Central memory CD8-positive, alpha-beta T cell (primary cell): ENCODE results near the gene NGLY1.

Experiments used
- ATAC-seq: fragments of 150-1000 bp; cut with Tn5 transposase; replicated peaks from 2 replicates; pipeline ENCODE4 v1.10.0; 2022; ENCODE audit warnings: mild to moderate bottlenecking, moderate FRiP score, moderate number of reproducible peaks; ENCODE audit not compliant: poor library complexity, severe bottlenecking; ENCODE audit errors: extremely low read depth
- DNase-seq, 2 donors: peaks; one replicate each; pipeline ENCODE4 v3.0.0; 2021; ENCODE audit warnings: low spot score in 2 of 2
- H3K27ac Mint-ChIP-seq: one replicate; pipeline ENCODE4 v1.8.0; 2022; ENCODE audit warnings: low read depth, mild to moderate bottlenecking, moderate library complexity, mixed read lengths
- H3K27me3 Mint-ChIP-seq: one replicate; pipeline ENCODE4 v1.8.0; 2022; ENCODE audit warnings: mixed read lengths
- H3K36me3 Mint-ChIP-seq: one replicate; pipeline ENCODE4 v1.8.0; 2022; ENCODE audit warnings: mild to moderate bottlenecking, moderate library complexity, mixed read lengths; ENCODE audit not compliant: insufficient read depth
- H3K4me1 Mint-ChIP-seq: one replicate; pipeline ENCODE4 v1.8.0; 2022; ENCODE audit warnings: mixed read lengths
- H3K4me3 Mint-ChIP-seq: one replicate; pipeline ENCODE4 v1.8.0; 2022; ENCODE audit warnings: mild to moderate bottlenecking, moderate library complexity, mixed read lengths
- H3K9me3 Mint-ChIP-seq: one replicate; pipeline ENCODE4 v1.8.0; 2022; ENCODE audit warnings: mixed read lengths

Gene NGLY1

DNA sequence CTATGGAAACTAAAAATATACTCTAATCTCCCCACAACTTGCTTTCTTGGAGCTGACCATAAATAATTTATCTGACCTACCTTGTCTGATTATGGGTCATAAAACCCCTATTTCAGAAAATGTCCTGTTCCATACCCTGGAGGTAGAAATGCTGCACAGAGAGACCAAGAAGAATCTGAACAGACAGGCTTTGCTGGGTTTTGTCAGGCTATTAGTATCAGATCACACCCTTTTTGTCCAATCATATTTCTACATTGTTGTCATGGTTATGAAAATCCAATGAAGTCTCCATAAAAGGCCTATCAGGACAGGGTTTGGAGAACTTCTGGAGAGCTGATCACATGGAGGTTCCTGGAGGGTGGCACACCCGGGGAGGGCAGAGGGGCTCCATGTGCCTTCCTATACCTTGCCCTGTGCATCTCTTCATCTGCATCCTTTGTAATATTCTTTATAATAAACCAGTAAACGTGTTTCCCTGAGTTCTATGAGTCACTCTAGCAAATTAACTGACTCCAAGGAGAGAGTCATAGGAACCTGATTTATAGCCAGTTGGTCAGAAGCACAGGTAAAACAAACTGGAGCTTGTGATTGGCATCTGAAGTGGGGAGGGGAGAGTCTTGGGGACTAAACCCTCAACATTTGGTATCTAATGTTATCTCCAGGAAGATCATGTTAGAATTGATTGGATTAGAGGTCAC is 58.1 kb downstream of the NGLY1 start:
- H3K36me3 Mint-ChIP-seq: peaks cover 25% of the 10 kb centered on the region
- H3K27me3 Mint-ChIP-seq: no peaks in the 10 kb centered on the region
- H3K9me3 Mint-ChIP-seq: no peaks in the 10 kb centered on the region
- no peak overlapping the region for H3K4me3 Mint-ChIP-seq
- H3K27ac Mint-ChIP-seq: no peak overlapping the region
- ATAC-seq: no peak
- DNase-seq: no peak
- H3K4me1 Mint-ChIP-seq: no peaks in the 10 kb centered on the region

DNA sequence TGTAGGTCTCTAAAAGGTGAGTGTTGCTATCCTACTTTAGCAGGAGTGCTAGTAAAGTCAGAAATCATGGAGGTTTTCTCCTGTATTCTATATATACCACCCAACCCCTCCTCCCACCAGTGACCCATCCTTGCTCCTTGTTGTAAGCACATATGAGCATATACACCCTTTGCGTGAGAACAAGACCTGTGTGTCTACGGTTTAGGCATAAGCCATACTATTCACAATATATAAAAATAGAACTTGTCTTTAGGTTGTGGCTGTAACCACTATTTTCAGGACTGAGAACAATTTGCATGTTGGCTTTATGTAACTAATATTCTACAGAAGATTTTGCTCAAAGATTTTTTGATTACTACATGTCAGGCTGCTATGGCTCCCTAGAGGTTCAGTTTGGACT is 59.4 kb downstream of the NGLY1 start:
- no peak for DNase-seq
- no peak for ATAC-seq
- peaks cover 15% of the 10 kb centered on the region for H3K36me3 Mint-ChIP-seq
- no peak overlapping the region for H3K27ac Mint-ChIP-seq
- H3K9me3 Mint-ChIP-seq: no peaks in the 10 kb centered on the region
- no peaks in the 10 kb centered on the region for H3K4me1 Mint-ChIP-seq
- no peaks in the 10 kb centered on the region for H3K27me3 Mint-ChIP-seq
- H3K4me3 Mint-ChIP-seq: no peak overlapping the region

DNA sequence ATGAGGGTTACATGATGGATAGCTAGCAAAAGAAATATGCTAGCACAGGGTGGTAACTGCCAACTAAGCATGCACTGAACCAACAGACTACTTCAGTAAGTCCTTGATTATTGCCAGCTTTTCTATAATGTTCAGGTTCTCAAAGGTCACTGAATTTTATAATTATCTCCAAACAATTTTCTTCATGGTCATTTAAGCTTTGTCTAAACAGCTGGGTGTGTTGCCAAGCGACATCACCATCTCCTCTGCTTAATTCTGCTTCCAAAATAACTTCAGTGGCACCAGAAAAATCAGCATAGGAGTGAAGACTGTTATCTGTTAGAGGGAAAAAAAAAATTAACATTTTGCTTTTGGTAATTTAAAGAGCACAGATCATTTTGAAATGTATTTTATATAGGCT is 63.9 kb downstream of the NGLY1 start:
- Mint-ChIP-seq H3K9me3 (no peaks in the 10 kb centered on the region), H3K4me3 (no peak overlapping the region), H3K27me3 (no peaks in the 10 kb centered on the region), H3K27ac (no peak overlapping the region), H3K4me1 (no peaks in the 10 kb centered on the region), H3K36me3 (peaks cover 4% of the 10 kb centered on the region)
- ATAC-seq (no peak), DNase-seq (no peak)

DNA sequence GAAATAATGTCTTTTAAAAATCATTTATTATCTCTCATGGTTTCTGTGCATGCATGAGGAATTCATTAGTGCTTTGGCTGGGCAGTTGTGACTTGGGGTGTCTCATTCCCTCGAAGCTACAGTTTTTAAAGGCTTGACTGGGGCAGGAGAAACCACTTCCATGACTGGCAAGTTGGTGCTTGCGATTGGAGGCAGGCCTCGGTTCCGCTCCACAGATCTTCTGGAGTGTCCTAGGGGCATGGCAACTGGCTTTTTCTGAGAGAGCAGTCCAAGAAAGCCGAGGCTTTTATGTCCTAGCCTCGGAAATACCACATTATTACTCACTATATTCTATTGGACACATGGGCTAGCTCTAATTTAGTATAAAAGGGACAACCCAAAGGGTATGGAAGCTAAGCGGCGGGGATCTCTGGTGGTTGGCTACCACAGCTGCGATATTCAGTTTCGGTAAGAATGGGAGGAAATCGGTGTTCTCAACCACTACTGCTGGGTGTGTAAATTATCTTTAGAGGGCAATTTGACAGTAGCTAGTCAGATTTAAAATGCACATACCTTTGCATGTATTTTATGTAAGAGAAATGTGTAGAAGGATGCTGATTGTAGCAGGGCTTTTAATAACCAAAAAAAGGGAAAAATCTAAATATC is 69.8 kb downstream of the NGLY1 start:
- DNase-seq: no peak
- no peak overlapping the region for H3K27ac Mint-ChIP-seq
- H3K4me1 Mint-ChIP-seq: no peaks in the 10 kb centered on the region
- H3K9me3 Mint-ChIP-seq: no peaks in the 10 kb centered on the region
- no peak overlapping the region for H3K4me3 Mint-ChIP-seq
- peaks cover 4% of the 10 kb centered on the region for H3K36me3 Mint-ChIP-seq
- peaks cover 12% of the 10 kb centered on the region for H3K27me3 Mint-ChIP-seq
- no peak for ATAC-seq

DNA sequence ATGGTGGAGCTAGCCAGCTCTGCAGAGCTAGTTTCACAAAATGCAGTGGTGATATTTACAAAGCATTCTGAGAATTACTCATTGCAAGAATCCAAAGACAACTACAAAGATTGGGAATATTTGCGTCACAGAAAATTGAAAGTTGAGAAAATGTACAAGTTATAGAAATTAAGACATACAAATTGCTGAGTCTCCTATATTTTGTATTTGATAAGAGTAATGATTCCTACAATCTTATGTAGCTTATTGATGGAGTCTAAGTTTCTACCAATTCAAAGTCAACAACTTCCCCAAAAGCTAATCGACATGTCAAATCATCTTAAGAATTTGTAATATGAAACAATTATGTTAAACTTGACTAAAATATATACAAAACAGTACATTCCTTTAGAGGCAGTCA is 72.2 kb downstream of the NGLY1 start:
- DNase-seq (no peak), ATAC-seq (no peak)
- peaks cover 36% of the 10 kb centered on the region for H3K27me3 Mint-ChIP-seq
- H3K36me3 Mint-ChIP-seq: no peaks in the 10 kb centered on the region
- no peaks in the 10 kb centered on the region for H3K4me1 Mint-ChIP-seq
- no peak overlapping the region for H3K27ac Mint-ChIP-seq
- H3K9me3 Mint-ChIP-seq: no peaks in the 10 kb centered on the region
- no peak overlapping the region for H3K4me3 Mint-ChIP-seq

DNA sequence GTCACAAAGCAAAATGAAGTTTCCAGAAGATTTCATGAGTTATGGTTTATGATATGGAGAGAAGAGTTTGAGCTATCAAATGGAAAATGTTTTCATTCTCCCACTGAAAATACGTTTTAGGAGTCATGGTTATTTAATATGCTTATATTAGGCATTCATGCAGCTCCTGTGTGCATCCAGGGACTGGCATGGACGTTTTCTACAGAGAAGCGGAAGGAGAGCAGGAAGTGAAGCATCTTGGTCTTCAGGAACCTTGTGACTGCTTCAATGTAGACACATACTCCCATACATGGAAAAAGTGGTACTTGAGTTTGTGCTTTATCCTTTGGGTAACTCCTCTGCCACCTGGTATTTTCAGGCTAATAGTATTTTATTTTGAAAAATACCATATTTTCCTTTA is 75.2 kb downstream of the NGLY1 start:
- DNase-seq: no peak
- Mint-ChIP-seq H3K27ac (no peak overlapping the region), H3K36me3 (no peaks in the 10 kb centered on the region), H3K4me3 (no peak overlapping the region), H3K4me1 (no peaks in the 10 kb centered on the region), H3K27me3 (peaks cover 66% of the 10 kb centered on the region), H3K9me3 (no peaks in the 10 kb centered on the region)
- ATAC-seq: no peak

DNA sequence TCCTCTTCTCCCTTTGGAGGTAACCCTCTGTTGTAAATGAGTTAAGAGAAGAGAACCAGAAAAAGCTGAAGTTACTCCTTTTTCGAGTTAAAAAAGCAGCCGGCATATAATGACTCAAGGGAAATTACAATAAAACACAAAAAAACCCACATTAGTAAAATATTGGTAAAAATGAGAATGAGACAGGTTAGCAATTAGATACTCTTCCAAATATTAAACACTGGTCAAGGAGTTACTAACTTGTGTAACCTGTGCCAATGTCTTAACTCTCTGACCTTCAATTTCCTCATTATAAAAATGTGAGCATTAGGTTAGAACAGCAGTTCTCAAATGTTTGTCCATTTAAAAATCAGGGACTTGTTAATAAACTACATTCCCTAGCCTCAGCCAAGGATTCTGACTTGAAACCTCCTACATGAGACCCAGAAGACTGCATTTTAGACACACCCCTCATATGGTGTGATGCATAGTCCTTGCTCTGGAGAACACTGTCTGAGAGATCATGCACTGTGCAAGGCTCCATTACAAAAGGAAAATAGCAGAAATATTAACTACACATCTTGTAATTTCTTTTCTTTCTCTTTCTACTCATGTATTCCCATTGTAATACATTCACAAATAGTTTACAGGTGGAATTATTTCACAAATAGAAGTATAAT is 75.8 kb downstream of the NGLY1 start:
- Mint-ChIP-seq H3K4me3 (no peak overlapping the region), H3K9me3 (no peaks in the 10 kb centered on the region), H3K27me3 (peaks cover 73% of the 10 kb centered on the region), H3K4me1 (no peaks in the 10 kb centered on the region), H3K27ac (no peak overlapping the region), H3K36me3 (no peaks in the 10 kb centered on the region)
- DNase-seq (no peak), ATAC-seq (no peak)

DNA sequence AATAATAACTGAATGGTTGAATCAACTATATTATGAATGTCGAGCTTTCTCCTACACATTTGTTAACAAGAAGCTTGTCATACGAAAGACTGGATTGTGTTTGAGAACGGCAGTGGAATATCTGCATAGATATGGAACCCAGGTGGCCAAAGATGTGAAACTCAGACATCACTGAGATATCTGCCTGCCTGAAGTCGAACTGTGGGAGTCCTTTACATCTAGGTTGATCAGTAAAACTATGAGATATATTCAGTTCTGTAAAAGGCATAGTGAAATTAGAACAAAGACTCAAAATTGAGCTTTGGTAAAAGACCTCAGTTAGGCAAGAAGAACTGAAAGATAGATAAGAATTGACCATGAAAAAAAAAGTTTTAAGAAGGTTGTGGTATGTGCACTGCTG is 77.0 kb downstream of the NGLY1 start:
- Mint-ChIP-seq H3K36me3 (no peaks in the 10 kb centered on the region), H3K9me3 (no peaks in the 10 kb centered on the region), H3K27me3 (peaks cover 82% of the 10 kb centered on the region), H3K27ac (no peak overlapping the region), H3K4me1 (no peaks in the 10 kb centered on the region), H3K4me3 (no peak overlapping the region)
- ATAC-seq (no peak), DNase-seq (no peak)

DNA sequence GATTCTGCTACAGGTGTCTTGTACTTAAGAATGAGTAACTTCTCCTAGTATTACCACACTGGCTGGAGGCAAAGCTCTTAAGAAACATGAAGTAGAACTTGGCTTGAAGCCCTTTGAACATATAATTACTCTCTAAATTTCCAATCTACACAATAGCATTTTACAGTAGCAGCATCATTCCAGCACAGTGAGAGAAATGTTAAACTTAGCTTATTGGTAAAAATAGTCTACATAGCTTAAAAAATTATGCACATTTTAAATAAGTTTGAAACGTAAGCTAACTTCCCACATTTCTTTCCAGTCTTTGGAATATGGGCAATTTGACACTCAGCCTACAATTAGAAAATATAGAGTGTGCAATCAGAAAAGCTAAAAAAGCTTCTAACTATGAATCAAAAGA is 85.7 kb downstream of the NGLY1 start:
- H3K36me3 Mint-ChIP-seq: no peaks in the 10 kb centered on the region
- no peak for ATAC-seq
- H3K27me3 Mint-ChIP-seq: peaks cover 11% of the 10 kb centered on the region
- no peaks in the 10 kb centered on the region for H3K9me3 Mint-ChIP-seq
- DNase-seq: no peak
- H3K4me3 Mint-ChIP-seq: no peak overlapping the region
- no peak overlapping the region for H3K27ac Mint-ChIP-seq
- no peaks in the 10 kb centered on the region for H3K4me1 Mint-ChIP-seq

DNA sequence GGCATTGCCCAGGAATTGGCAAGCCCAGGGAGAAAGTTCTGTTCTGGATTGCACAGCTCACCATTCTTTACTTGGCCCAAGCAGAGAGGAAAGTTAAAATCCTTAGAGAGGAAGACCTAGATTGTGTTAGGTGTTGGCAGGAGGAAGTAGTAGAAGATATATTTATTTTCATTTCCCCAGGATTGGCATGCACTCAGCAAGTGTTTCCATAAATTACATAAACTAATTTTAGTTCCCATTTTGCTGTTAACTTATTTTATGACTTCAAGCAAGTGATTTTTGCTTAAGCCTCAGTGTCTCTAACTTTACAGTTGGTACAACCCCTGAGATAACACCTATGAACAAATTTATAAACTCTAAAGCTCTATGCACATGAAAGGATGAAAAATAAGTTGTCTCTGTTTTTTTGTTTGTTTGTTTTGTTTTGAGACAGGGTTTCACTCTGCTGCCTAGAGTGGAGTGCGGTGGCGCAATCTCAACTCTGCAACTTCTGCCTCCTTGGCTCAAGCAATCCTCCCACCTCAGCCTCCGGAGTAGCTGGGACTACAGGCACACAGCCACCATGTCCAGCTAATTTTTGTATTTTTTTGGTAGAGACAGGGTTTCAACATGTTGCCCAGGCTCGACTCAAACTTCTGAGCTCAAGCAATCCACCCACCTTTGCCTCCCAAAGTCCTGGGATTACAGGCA is 87.4 kb downstream of the NGLY1 start:
- Mint-ChIP-seq H3K4me3 (no peak overlapping the region), H3K36me3 (no peaks in the 10 kb centered on the region), H3K9me3 (no peaks in the 10 kb centered on the region), H3K4me1 (no peaks in the 10 kb centered on the region), H3K27me3 (peaks cover 12% of the 10 kb centered on the region), H3K27ac (no peak overlapping the region)
- DNase-seq (no peak), ATAC-seq (no peak)

DNA sequence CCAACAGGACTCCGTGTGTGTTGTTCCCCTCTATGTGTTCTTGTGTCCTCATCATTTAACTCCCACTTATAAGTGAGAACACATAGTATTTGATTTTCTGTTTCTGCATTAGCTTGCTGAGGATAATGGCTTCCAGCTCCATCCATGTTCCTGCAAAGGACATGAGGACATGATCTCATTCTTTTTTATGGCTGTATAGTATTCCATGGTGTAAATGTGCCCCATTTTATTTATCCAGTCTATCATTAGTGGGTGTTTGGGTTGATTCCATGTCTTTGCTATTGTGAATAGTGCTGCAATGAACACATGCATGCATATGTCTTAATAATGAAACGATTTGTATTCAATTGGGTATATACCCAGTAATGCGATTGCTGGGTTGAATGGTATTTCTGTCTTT is 90.0 kb downstream of the NGLY1 start:
- Mint-ChIP-seq H3K36me3 (no peaks in the 10 kb centered on the region), H3K9me3 (no peaks in the 10 kb centered on the region), H3K4me3 (no peak overlapping the region), H3K4me1 (no peaks in the 10 kb centered on the region), H3K27me3 (peaks cover 29% of the 10 kb centered on the region), H3K27ac (no peak overlapping the region)
- ATAC-seq (no peak), DNase-seq (no peak)

DNA sequence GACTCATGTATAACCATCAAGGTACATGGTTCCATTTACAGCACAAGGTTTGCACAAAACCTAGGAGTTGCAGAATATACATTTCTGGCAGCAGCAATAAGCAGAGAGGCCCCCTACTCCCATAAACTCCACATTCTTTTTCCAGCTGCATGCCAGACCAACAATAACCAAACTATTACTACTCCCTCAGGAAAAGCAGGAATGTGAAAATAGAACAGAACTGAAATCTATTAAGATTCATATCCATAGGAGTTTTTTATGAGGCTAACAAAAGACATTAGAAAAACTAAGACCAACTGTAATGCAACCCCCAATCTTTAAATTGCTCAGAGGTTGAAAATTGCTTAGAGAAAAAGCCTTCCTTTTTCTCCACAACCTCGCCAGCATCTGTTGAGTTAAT is 90.9 kb downstream of the NGLY1 start:
- Mint-ChIP-seq H3K36me3 (no peaks in the 10 kb centered on the region), H3K27me3 (peaks cover 33% of the 10 kb centered on the region), H3K4me3 (no peak overlapping the region), H3K4me1 (no peaks in the 10 kb centered on the region), H3K27ac (no peak overlapping the region), H3K9me3 (no peaks in the 10 kb centered on the region)
- ATAC-seq (no peak), DNase-seq (no peak)
